Left renal pelvis (tissue), 4 donors: ENCODE results near the gene VSIG10. TPM values are rescaled to one million over a fixed set of nuclear protein-coding genes. Genes with fewer than 3 reads are reported as not detected.
"Not testable (repeated sequence)": the region's sequence is repeated elsewhere in the genome, so short reads cannot be mapped to it uniquely, and the experiment has no call there.

ENCODE experiments used
- DNase-seq, 4 donors: peaks; one replicate each; pipeline ENCODE4 v3.0.0-alpha.2; 2013; ENCODE audit warnings: low read depth in 4 of 4, low spot score in 3 of 4
- polyA plus RNA-seq, 4 donors: library from polyadenylated mRNA; unstranded; fragments of 120-200 nt; gene quantifications; one replicate each; pipeline ENCODE4 v1.2.1, GENCODE V29; 2013; ENCODE audit not compliant: insufficient read length in 4 of 4

Gene VSIG10
- polyA plus RNA-seq, 4 donors: 16.2 to 30.3 (median 23.2) TPM

- no peak for DNase-seq
Observed at GRCh38 chr12:118119449-118119879, 15.7 kb upstream of the VSIG10 start.

DNA sequence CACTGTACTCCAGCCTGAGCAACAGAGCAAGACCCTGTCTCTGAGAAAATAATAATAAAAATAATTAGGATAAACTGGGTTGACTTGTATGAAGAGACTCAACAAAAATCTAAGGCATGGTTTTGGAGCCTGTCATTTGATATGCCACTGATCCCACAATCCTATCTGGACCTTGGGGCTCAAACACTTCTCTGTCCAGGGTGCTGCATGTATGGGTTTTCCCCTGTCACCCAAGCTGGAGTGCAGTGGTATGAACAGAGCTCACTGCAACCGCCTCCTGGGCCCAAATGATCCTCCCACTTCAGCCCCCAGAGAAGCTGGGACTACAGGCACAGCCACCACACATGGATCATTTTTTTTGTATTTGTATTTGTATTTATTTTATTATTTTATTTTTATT, 5.3 kb upstream of the VSIG10 start:
- no peak for DNase-seq

- no peak for DNase-seq
Observed at GRCh38 chr12:118107694-118108093, 3.9 kb upstream of the VSIG10 start.

- no peak for DNase-seq
Observed at GRCh38 chr12:118107011-118107410, 3.2 kb upstream of the VSIG10 start.

DNA sequence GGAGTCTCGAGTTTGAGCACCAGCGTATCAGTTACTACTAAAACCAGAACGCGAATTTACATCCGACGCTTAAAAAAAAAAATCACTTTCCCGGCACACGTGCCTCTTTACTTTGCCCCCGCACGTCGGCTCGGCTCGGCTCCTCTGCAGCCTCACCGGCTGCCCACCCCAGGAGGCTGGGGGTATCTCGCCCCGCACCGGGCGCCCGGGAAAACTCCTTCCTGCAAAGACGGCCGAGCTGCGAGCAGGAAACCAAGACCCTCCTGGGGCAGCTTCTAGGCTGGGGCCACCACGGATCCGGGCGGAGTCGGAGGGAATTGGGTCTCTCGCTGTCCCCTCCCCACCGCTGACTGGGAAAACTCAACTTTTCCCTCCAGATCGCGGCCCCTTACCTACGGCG, 610 bp downstream of the VSIG10 start:
- peak; percentile 5 to 32 (median 20) for DNase-seq

- DNase-seq: no peak
Observed at GRCh38 chr12:118102609-118103008, 1.2 kb downstream of the VSIG10 start.

DNA sequence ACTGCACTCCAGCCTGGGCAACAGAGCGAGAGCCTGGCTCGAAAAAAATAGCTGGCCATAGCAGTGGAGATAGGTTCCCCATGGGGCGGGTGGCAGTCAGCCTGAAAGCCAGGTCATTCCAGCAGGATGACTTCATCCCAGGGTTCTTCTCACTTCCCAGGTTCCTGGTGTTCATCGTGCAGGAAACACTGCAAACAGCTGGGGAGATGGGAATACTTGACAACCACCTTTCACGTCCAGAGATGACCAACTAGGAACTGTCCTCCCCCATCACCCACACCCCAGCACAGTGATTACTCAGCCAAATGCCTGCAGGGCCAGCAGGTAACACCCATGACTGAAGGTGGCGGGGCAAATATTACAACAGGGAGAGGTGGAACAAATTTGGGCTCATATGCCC, 1.7 kb downstream of the VSIG10 start:
- no peak for DNase-seq

DNA sequence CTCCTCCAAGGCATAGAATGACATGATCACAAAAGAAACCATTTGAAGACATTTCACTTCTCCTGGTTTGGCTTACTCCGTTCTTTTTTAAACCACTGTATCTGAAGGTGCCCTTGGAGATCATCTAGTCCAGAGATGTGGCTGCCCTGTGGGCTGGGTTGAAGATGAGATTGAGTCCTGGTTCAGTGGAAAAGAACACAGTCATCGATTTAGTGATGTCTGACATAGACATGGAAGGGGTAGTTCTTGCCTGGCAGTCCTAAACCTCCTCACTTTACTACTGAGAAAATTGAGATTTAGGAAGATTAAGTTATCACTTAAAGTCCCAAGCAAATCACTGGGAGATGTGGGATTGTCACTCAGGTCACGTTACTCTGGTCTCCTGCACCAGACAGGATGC, 2.8 kb downstream of the VSIG10 start:
- DNase-seq: no peak

DNA sequence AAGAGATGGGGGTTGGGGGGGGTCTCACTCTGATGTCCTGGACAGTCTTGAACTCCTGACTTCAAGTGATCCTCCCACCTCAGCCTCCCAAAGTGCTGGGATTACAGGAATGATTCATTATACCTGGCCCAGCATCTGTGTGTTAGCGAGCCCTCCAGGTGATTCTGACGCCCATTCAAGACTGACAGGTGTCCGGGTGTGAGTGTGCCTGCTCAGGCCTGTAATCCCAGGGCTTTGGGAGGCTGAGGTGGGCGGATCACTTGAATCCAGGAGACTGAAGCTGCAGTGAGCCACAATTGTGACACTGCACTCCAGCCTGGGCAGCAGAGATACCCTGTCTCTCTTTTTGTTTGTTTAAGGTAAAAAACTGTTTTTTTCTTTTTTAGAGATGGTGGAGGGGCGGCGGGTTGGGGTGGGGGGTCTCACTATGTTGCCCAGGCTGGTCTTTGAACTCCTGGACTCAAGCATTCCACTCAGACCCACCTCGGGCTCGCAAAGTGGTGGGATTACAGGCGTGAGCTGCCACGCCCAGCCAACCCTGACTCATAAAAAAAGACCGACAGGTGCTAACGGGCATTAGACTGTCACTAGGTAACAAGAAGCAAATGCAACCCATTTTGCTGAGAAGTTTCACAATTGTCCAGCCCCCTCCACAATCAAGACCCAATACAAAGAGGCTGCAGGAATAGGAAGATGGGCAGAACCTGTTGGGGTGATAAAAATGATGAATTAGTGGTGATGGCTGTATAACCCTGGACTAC, 4.7 kb downstream of the VSIG10 start:
- no peak for DNase-seq

- DNase-seq: no peak
Observed at GRCh38 chr12:118098401-118098800, 5.4 kb downstream of the VSIG10 start.

DNA sequence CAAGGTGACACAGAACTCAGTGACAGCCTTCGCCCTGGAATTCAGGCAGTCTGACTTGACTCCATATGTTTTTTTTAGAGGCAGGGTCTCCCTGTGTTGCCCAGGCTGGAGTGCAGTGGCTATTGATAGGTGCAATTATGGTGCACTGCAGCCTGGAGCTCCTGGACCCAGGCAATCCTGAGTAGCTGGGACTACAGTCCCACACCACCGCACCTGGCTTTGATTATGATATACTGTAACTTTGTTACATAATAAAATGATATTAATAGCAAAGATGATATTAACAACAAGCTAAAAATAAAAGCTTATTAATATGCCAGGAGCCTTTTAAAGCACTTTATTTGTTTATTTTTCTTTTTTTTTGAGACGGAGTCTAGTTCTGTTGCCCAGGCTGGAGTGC, 9.8 kb downstream of the VSIG10 start:
- DNase-seq: no peak

- no peak for DNase-seq
Observed at GRCh38 chr12:118089782-118090181, 14.0 kb downstream of the VSIG10 start.

DNA sequence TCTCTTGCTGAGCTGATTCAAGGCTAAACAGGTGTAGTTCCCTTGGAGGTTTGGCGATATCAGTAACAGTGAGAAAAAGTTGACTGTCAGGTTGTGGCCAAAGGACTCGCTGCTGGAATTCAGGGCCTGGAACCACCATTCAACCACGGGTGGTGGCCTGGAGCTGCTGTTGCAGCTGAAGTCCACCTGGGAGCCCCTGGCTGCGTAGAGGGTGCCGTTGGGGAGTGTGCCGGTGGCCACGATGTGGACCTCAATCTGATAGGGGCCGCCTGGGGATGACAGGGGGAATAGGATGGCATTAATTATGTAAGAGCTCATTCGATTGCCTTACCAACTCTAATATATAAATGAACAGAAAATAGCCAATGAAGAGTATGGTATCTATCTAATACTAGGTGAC, 21.6 kb downstream of the VSIG10 start:
- DNase-seq: no peak

DNA sequence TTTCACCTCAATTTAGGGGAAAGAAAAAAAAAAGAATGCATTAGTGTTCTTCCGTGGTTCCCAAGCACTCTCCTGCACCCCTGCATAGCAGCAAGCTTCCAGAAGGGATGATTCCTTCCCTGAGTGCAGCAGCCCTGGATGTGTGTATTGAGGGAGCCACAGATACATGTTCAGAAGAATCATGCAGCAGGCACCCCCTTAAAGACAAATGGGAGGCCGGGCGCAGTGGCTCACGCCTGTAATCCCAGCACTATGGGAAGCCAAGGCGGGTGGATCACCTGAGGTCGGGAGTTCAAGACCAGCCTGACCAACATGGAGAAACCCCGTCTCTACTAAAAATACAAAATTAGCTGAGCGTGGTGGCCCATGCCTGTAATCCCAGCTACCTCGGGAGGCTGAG, 22.3 kb downstream of the VSIG10 start:
- DNase-seq: not testable (repeated sequence)

DNA sequence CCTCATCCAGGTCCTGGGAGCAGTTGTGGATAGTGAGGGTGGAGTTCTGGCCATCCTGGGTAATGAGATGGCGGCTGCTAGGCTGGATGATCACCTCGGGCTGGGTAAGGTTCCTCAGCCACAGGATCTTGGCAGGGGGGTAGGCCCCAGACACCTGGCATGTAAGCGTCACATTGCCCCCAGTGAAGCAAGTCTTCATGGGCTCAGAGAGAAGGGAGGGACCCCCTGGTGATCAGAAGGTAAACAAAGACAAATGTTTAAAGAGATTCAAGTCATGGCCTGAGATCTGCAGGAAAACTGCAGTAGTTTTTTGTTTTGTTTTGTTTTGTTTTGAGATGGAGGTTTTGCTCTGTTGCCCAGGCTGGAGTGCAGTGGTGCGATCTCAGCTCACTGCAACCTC, 30.0 kb downstream of the VSIG10 start:
- DNase-seq: no peak

DNA sequence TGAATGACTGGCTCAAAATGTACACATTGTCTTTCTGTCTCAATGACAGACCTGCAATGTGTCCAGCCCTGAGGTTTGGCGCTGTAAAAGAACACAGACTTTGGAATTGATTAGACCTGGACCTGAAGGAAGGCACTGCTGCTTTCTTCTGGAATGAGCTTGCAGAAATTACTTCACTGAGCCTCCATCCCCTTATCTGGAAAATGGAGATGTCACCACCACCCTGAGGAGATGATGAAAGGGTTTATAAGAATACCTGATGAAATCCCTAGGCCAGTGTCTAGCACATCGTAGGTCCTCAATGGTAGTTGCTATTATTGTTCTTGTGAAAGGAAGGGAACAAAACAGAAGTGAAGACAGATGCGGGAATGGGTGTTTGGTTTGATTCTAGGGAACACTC, 33.2 kb downstream of the VSIG10 start:
- DNase-seq: no peak

GRCh38 chr12:118068445-118068844, 35.4 kb downstream of the VSIG10 start:
- no peak for DNase-seq

GRCh38 chr12:118065380-118065779, 38.4 kb downstream of the VSIG10 start:
- DNase-seq: no peak

DNA sequence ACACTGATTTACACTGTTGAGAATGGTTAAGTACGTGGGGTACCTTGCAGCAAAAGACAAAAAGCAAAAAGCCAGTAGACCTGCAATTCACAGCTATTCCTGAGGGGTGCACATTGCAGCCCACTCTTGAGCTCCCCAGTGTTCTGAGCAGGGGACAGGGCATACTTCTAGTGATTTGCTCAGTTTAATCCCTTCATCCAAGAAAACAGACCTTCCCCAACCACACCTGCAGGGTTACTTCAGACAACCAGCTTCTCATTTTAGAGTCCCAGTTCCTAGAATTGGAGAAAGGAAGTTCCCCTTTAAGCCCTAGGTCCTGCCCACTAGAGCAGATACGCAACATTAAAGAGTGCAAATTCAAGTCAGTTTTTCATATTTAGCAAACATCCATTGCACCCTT, 39.2 kb downstream of the VSIG10 start:
- no peak for DNase-seq

GRCh38 chr12:118063576-118064391, 40.0 kb downstream of the VSIG10 start:
- no peak for DNase-seq

- peak in 1 of 4 donors; percentile 39 for DNase-seq
Observed at GRCh38 chr12:118061873-118062843, 41.7 kb downstream of the VSIG10 start.
